ENCODE results near the gene ING2.
A peak's percentile ranks its signal among the peaks of the same experiment; 100 is the strongest.

Gene ING2

GRCh38 chr4:183503497-183504063, 1.3 kb upstream of the ING2 start:
- peak in 1 of 2 experiments; percentile 7 for DNase-seq

- peak; percentile 79 to 85 for DNase-seq
Measured at GRCh38 chr4:183504064-183504929, 561 bp upstream of the ING2 start.

GRCh38 chr4:183505611-183506388, 942 bp downstream of the ING2 start:
- peak in 1 of 2 experiments; percentile 64 for DNase-seq

GRCh38 chr4:183506389-183506735, 1.5 kb downstream of the ING2 start:
- DNase-seq, result no peak

GRCh38 chr4:183507925-183508696, 3.3 kb downstream of the ING2 start:
- no peak for DNase-seq

- no peak for DNase-seq
Measured at GRCh38 chr4:183508697-183509335, 4.0 kb downstream of the ING2 start.

- DNase-seq, result no peak
Measured at GRCh38 chr4:183515411-183515810, 10.6 kb downstream of the ING2 start.

- no peak for DNase-seq
Measured at GRCh38 chr4:183517194-183517593, 12.3 kb downstream of the ING2 start.

- no peak for DNase-seq
Measured at GRCh38 chr4:183517781-183518180, 12.9 kb downstream of the ING2 start.

GRCh38 chr4:183522821-183523220, 18.0 kb downstream of the ING2 start:
- DNase-seq, result no peak

GRCh38 chr4:183527326-183527725, 22.5 kb downstream of the ING2 start:
- DNase-seq, result no peak

- DNase-seq, result no peak
Measured at GRCh38 chr4:183532821-183533220, 28.0 kb downstream of the ING2 start.

- DNase-seq, result no peak
Measured at GRCh38 chr4:183533698-183534097, 28.8 kb downstream of the ING2 start.

- DNase-seq, result no peak
Measured at GRCh38 chr4:183540410-183541009, 35.7 kb downstream of the ING2 start.

GRCh38 chr4:183541010-183541751, 36.3 kb downstream of the ING2 start:
- DNase-seq, result no peak

GRCh38 chr4:183541752-183542040, 36.8 kb downstream of the ING2 start:
- no peak for DNase-seq

- no peak for DNase-seq
Measured at GRCh38 chr4:183543435-183543834, 38.6 kb downstream of the ING2 start.

GRCh38 chr4:183544109-183544508, 39.3 kb downstream of the ING2 start:
- no peak for DNase-seq

- DNase-seq, result no peak
Measured at GRCh38 chr4:183546376-183546775, 41.5 kb downstream of the ING2 start.

- no peak for DNase-seq
Measured at GRCh38 chr4:183548306-183548705, 43.4 kb downstream of the ING2 start.

GRCh38 chr4:183550345-183551093, 45.7 kb downstream of the ING2 start:
- no peak for DNase-seq
